ENCODE measurements around the gene CHST13. TPM values are rescaled to one million over a fixed set of nuclear protein-coding genes. Genes with fewer than 3 reads are reported as not detected.

CHST13 gene
- total RNA-seq, 2 donors from 2014 or later = not detected

DNA sequence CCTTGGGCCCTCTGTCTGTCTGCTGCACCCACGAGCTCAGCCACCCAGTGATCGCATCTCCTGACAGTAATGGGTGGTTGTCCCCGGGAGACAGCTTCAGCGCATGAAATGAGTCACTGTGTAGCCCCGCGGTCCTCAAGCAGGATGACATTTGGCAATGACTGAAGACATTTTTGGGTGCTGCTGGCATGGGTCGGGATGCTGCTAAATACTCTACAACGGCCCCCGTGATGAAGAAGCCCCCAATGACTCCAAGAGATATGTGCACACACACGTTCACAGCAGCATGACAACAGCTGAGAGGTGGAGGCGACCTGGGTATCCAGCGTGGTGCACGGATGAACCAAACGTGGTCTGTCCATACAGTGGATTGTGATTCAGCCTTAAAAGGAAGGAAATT, 30.9 kb upstream of the CHST13 start:
- DNase-seq (no peak), ATAC-seq (replicated peaks in 1 of 2) (no peak)
- Mint-ChIP-seq H3K27me3 (ENCODE audit: low read depth) (no peaks in the 10 kb centered on the region), H3K9me3 (no peaks in the 10 kb centered on the region), H3K4me3 (no peak overlapping the region), H3K36me3 (ENCODE audit: insufficient read depth in 2 of 2) (no peaks in the 10 kb centered on the region), H3K27ac (no peak overlapping the region), H3K4me1 (ENCODE audit: low read depth) (no peaks in the 10 kb centered on the region)

DNA sequence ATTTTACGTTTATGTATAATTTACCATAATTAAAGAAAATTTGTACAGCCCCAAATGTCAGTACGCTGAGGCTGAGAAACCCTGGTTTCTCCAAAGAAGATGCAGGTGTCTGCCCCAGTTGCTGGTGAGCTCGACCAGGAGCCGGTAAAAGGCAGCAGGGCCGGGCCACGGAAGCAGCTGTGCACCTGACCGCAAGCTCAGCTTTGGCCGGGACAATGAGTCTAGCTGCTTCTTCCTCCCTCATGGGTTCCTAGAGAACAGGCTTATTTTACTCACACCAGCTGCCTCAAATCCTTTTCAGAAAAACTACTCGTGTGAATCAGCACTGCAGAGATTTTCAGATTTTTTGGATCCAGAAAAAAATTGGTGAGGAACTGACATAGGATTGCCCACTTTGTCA, 30.2 kb upstream of the CHST13 start:
- no peaks in the 10 kb centered on the region for H3K36me3 Mint-ChIP-seq (ENCODE audit: insufficient read depth in 2 of 2)
- no peak overlapping the region for H3K27ac Mint-ChIP-seq
- H3K9me3 Mint-ChIP-seq = no peaks in the 10 kb centered on the region
- H3K4me1 Mint-ChIP-seq (ENCODE audit: low read depth) = no peaks in the 10 kb centered on the region
- no peaks in the 10 kb centered on the region for H3K27me3 Mint-ChIP-seq (ENCODE audit: low read depth)
- DNase-seq (no peak), ATAC-seq (replicated peaks in 1 of 2) (no peak)
- no peak overlapping the region for H3K4me3 Mint-ChIP-seq

DNA sequence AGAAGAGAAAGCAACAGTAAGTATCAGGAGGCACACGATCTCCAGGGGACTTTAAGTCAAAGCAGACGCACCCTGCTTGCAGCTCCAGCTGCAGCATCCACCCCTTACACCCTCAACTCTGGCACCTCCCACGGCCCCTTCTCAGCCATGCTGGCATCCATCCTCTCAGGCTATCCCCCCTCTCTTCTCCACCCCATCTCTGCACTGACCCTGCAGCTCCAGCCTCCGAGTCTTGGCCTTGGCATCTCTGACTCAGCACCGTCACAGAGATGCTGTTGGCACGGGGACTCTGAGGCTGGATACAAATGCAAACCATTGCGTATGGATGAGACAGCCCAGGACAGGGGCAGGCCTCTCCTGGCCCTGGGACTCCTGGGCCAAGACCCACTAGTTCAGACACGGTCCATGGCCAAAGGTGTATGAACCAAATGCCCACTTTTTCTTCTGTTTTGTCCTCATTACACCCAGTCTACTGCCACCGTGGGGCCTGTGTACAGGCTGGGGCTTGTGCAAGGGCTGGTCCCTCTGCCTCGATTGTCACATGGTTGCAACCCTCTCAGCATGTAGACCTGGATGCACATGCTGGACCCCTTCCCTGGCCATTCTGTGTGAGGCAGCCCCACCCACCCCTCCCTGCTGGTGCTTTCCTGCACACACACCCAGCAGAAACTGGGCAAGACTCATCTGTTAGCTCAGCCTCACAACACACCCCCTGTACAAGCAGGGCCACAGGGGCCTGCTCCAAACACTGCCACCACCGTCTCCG, 29.6 kb upstream of the CHST13 start:
- Mint-ChIP-seq H3K9me3 (no peaks in the 10 kb centered on the region), H3K36me3 (ENCODE audit: insufficient read depth in 2 of 2) (no peaks in the 10 kb centered on the region), H3K4me3 (no peak overlapping the region), H3K27me3 (ENCODE audit: low read depth) (no peaks in the 10 kb centered on the region), H3K4me1 (ENCODE audit: low read depth) (no peaks in the 10 kb centered on the region), H3K27ac (no peak overlapping the region)
- ATAC-seq (replicated peaks in 1 of 2) (no peak), DNase-seq (no peak)

DNA sequence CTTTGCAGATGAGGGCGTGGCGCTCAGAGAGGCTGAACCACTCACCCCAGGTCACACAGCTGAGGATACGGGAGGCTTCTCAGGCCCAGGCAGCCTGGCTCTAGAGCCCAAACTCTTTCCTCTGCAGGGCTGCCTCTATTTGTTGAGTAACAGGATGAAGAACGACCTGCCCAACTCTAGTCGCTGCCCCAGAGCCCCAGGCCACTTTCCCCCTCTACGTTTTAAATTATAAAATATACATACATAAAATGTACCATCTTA, 29.1 kb upstream of the CHST13 start:
- ATAC-seq (replicated peaks in 1 of 2) (no peak), DNase-seq (no peak)
- H3K27me3 Mint-ChIP-seq (ENCODE audit: low read depth) = no peaks in the 10 kb centered on the region
- no peak overlapping the region for H3K4me3 Mint-ChIP-seq
- H3K9me3 Mint-ChIP-seq = no peaks in the 10 kb centered on the region
- no peak overlapping the region for H3K27ac Mint-ChIP-seq
- no peaks in the 10 kb centered on the region for H3K36me3 Mint-ChIP-seq (ENCODE audit: insufficient read depth in 2 of 2)
- no peaks in the 10 kb centered on the region for H3K4me1 Mint-ChIP-seq (ENCODE audit: low read depth)

DNA sequence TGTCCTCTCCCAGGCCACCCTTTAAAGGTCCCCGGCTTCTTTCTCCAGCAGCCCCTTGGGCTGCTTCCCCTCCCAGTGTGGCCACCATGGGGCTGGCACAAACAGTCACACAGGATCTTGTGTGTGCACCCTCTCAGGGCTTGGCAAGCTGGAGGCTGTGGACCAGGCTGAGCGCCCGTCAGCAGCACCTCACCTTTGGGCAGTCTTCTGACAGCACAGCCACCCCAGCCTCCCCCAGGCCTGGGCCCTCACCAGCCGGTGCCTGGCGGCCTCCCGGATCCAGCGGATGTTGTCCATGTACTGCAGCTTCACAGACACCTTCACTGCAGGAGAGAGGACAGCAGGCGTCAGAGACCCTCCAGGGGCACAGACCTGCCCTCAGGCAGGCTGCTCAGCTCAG, 28.2 kb upstream of the CHST13 start:
- no peaks in the 10 kb centered on the region for H3K4me1 Mint-ChIP-seq (ENCODE audit: low read depth)
- no peaks in the 10 kb centered on the region for H3K27me3 Mint-ChIP-seq (ENCODE audit: low read depth)
- no peaks in the 10 kb centered on the region for H3K36me3 Mint-ChIP-seq (ENCODE audit: insufficient read depth in 2 of 2)
- no peak overlapping the region for H3K4me3 Mint-ChIP-seq
- H3K27ac Mint-ChIP-seq = no peak overlapping the region
- H3K9me3 Mint-ChIP-seq = no peaks in the 10 kb centered on the region
- DNase-seq (no peak), ATAC-seq (replicated peaks in 1 of 2) (no peak)

DNA sequence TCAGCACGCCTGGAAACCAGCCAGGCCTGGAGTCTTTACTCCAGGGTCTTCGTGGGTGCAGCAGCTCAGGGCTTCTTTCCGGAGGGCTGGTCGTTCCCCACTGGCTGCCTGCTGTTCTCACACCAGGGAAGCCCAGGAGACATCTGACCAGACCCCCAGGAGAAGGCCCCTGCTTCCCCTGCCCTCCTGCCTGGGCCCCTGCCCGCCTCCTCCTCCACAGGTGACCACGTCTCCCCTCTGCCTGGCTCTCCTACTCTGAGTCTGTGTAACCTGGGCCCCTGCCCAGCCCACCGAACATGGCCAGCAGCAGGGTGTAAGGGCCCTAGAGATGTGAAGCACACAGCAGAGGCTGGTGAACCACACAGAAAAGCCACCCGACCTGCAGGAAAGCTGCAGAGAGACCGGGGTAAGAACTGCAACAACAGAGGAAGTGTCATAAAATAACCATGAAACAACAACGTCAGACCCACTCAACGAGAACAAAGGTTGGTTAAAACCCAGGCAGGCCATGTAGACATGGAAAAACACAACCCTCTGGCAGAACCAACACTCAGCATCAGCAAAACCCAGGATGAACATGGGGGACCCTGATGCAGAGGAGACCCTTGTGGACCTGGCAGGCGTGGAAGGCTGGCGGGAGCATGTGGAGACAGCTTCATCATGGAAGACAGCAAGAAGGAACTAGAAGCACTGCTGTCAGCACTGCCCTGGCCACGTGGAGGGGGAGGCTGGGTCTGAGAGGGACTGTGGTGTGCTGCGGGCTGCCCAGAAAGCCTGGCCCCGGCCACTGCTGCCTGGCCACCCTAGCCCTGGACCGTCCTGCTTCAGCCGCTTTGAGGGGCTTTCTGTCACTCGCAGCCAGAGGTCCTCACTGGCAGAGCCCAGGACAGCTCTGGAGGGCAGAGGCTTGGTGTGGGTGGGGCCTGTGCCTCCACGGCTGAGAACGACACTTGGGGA, 26.8 kb upstream of the CHST13 start:
- Mint-ChIP-seq H3K27ac (no peak overlapping the region), H3K4me3 (no peak overlapping the region), H3K36me3 (ENCODE audit: insufficient read depth in 2 of 2) (no peaks in the 10 kb centered on the region), H3K9me3 (no peaks in the 10 kb centered on the region), H3K27me3 (ENCODE audit: low read depth) (no peaks in the 10 kb centered on the region), H3K4me1 (ENCODE audit: low read depth) (no peaks in the 10 kb centered on the region)
- no peak for ATAC-seq (replicated peaks in 1 of 2)
- no peak for DNase-seq

DNA sequence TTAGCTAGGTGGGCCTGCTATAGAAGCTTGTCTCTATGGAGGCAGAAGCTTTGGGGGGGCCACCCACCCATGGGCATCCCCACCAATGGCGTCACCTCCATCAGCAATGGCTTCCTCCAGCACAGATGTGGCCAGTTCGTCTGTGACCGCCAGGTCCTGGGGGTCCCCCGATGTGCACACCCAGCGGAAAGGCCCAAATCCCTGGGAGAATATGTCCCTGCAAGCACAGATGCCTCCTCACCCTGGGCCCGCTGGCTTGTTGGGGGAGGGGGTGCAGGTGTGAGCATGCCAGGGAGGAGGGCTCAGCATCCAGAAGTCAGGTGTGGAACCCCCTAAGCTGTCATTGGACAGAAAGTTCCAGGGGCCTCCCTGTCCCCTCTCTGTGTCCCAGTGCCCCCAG, 26.0 kb upstream of the CHST13 start:
- no peaks in the 10 kb centered on the region for H3K4me1 Mint-ChIP-seq (ENCODE audit: low read depth)
- H3K27ac Mint-ChIP-seq = no peak overlapping the region
- DNase-seq (no peak), ATAC-seq (replicated peaks in 1 of 2) (no peak)
- no peaks in the 10 kb centered on the region for H3K27me3 Mint-ChIP-seq (ENCODE audit: low read depth)
- H3K36me3 Mint-ChIP-seq (ENCODE audit: insufficient read depth in 2 of 2) = no peaks in the 10 kb centered on the region
- no peak overlapping the region for H3K4me3 Mint-ChIP-seq
- no peaks in the 10 kb centered on the region for H3K9me3 Mint-ChIP-seq

DNA sequence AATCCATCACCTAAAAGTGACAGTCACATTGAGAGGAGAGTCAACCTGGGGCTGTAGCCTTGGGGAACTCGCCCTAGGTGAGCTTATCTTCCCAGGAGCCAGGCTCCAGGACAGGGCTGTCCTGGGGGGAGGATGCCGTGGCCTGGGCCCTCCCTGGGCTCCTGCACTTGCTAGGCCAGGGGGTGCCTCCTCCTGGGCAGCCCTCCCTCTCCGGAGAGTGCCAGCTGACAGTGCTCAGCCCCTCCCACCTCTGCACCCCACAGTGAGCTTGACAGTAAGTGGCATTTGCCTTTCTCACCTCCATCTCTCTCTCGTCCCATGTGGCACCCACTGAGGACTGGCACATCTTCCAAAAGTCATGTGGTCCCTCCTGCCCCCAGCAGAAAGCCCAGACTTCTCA, 25.5 kb upstream of the CHST13 start:
- Mint-ChIP-seq H3K27ac (no peak overlapping the region), H3K4me3 (no peak overlapping the region), H3K9me3 (no peaks in the 10 kb centered on the region), H3K36me3 (ENCODE audit: insufficient read depth in 2 of 2) (no peaks in the 10 kb centered on the region), H3K4me1 (ENCODE audit: low read depth) (no peaks in the 10 kb centered on the region), H3K27me3 (ENCODE audit: low read depth) (no peaks in the 10 kb centered on the region)
- ATAC-seq (replicated peaks in 1 of 2) (no peak), DNase-seq (no peak)

DNA sequence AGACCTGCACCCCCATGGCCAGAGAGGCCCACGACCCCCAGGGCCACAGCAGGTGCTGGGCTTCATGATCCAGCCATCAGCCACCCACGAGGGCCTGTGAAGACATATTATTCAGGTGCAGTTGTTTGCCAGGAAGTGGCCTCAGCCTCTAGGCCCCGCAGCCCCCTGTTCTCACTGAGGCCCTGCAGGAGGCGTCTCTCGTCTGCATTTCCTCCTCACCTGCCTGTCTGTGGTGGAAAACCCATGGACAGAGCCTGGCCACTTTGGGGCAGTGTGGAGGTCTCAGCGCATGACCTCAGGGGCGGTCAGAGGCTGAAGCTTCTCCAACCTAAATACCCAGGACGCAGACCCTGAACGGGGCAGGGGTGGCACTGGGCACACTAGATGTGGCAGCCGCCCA, 25.0 kb upstream of the CHST13 start:
- no peak for DNase-seq
- Mint-ChIP-seq H3K27me3 (ENCODE audit: low read depth) (no peaks in the 10 kb centered on the region), H3K27ac (no peak overlapping the region), H3K36me3 (ENCODE audit: insufficient read depth in 2 of 2) (no peaks in the 10 kb centered on the region), H3K9me3 (no peaks in the 10 kb centered on the region), H3K4me1 (ENCODE audit: low read depth) (no peaks in the 10 kb centered on the region), H3K4me3 (no peak overlapping the region)
- no peak for ATAC-seq (replicated peaks in 1 of 2)

DNA sequence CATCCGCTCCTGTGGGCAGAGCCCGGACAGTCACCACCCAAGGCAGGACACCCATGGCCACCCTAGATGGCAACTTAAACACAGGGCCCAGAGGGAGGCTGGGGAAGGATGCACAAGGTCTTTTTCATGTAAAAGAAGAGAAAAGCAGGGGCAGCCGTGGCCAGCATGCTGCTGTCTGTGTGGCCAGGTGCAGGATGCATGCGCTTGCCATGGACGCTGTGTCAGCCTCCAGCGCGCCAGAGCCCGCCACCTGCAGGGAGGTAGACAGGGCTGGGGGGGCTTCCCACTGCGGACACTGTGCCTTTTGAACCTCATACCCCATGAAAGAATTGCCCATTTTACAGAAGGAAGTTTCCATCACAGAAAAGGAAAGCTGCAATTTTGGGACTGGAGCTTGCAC, 24.6 kb upstream of the CHST13 start:
- H3K9me3 Mint-ChIP-seq = no peaks in the 10 kb centered on the region
- DNase-seq (no peak), ATAC-seq (replicated peaks in 1 of 2) (no peak)
- H3K36me3 Mint-ChIP-seq (ENCODE audit: insufficient read depth in 2 of 2) = no peaks in the 10 kb centered on the region
- H3K4me1 Mint-ChIP-seq (ENCODE audit: low read depth) = no peaks in the 10 kb centered on the region
- H3K27ac Mint-ChIP-seq = no peak overlapping the region
- H3K4me3 Mint-ChIP-seq = no peak overlapping the region
- no peaks in the 10 kb centered on the region for H3K27me3 Mint-ChIP-seq (ENCODE audit: low read depth)

DNA sequence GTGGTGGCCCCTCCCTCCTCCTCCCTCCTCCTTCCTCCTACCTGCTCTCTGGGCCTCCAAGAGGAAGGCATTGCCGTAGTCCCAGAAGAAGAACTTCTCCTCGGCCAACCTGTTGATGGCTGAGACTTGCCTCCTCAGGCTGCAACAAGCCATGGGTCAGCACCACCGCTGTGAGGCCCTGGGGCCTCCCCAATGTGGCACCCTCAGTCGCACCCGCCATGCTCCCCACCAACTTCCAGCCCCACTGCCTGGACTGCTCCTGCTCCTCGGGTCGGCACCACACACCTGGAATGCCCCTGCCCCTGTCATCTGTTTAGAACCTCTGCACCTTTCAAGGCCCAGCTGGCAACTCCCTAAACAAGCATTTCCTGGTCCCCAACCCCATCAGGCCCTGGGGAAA, 23.9 kb upstream of the CHST13 start:
- no peaks in the 10 kb centered on the region for H3K9me3 Mint-ChIP-seq
- DNase-seq = no peak

DNA sequence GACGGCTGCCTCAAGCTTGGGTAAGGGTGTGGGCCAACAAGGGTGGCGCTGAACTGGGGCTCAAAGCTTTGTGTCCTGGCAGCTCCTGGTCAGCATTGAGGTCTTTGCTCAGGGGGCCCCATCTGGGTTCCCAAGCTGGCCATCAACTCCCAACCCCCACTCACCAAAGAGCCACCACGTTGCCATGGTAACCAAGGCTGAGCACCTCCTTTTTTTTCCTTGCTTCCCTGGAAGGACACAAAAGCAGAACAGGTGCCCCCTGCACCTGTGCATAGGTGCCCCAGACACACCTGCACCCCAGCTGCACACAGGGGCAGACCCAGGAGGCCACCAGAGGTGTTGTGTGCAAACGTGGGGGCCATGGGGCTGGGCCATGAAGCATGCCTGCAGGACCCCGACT, 22.9 kb upstream of the CHST13 start:
- no peaks in the 10 kb centered on the region for H3K9me3 Mint-ChIP-seq
- no peaks in the 10 kb centered on the region for H3K4me1 Mint-ChIP-seq (ENCODE audit: low read depth)
- H3K27me3 Mint-ChIP-seq (ENCODE audit: low read depth) = no peaks in the 10 kb centered on the region
- no peak for ATAC-seq (replicated peaks in 1 of 2)
- H3K4me3 Mint-ChIP-seq = no peak overlapping the region
- DNase-seq = no peak
- H3K36me3 Mint-ChIP-seq (ENCODE audit: insufficient read depth in 2 of 2) = no peaks in the 10 kb centered on the region
- H3K27ac Mint-ChIP-seq = no peak overlapping the region

More for the DNA sequence above, 23.9 kb upstream of the CHST13 start:
- Mint-ChIP-seq H3K4me1 (ENCODE audit: low read depth) (no peaks in the 10 kb centered on the region), H3K4me3 (no peak overlapping the region), H3K27me3 (ENCODE audit: low read depth) (no peaks in the 10 kb centered on the region), H3K36me3 (ENCODE audit: insufficient read depth in 2 of 2) (no peaks in the 10 kb centered on the region), H3K27ac (no peak overlapping the region)
- ATAC-seq (replicated peaks in 1 of 2) = no peak

DNA sequence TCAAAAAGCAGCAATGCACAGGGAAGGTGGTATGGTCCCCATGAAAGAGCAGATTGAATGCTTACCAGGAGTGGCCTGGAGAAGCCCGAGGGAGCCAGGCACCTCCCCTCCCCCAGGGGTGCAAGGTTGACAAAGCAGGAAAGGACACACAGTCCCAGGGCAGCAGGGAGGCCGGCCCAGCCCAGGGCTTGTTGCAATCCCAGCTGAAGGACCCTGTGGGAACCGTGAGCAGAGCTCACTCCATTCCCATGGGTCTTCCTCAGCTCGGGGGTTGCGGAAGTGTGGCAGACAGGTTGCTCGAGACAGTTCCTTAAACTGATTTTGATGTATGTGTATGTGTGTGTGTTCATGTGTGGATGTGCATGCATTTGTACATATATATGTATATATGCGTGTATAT, 22.2 kb upstream of the CHST13 start:
- Mint-ChIP-seq H3K9me3 (no peaks in the 10 kb centered on the region), H3K4me1 (ENCODE audit: low read depth) (no peaks in the 10 kb centered on the region), H3K27ac (no peak overlapping the region), H3K27me3 (ENCODE audit: low read depth) (no peaks in the 10 kb centered on the region), H3K36me3 (ENCODE audit: insufficient read depth in 2 of 2) (no peaks in the 10 kb centered on the region), H3K4me3 (no peak overlapping the region)
- no peak for DNase-seq
- ATAC-seq (replicated peaks in 1 of 2) = no peak

DNA sequence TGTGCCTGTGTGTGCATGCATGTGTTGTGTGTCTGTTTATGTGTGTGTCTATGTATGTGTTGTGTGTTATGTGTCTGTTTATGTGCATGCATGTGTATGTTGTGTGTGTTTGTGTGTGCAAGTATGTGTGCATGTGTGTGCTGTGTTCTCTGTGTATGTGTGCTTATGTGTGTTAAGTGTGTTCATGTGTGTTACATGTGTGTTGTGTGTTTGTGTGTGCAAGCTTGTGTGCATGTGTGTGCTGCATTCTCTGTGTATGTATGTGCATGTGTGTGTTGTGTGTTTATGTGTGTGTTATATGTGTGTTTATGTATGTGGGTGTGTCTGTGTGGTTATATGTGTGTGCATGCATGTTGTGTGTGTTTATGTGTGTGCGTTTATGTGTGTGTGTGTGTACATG, 21.3 kb upstream of the CHST13 start:
- Mint-ChIP-seq H3K4me1 (ENCODE audit: low read depth) (no peaks in the 10 kb centered on the region), H3K36me3 (ENCODE audit: insufficient read depth in 2 of 2) (no peaks in the 10 kb centered on the region), H3K4me3 (no peak overlapping the region), H3K9me3 (no peaks in the 10 kb centered on the region), H3K27ac (no peak overlapping the region), H3K27me3 (ENCODE audit: low read depth) (no peaks in the 10 kb centered on the region)
- ATAC-seq (replicated peaks in 1 of 2) (no peak), DNase-seq (no peak)
